H1 (cell line): ENCODE results near the gene SH2D1B. TPM values are rescaled to one million over a fixed set of nuclear protein-coding genes. Genes with fewer than 3 reads are reported as not detected.

Source experiments
- CHD7 ChIP-seq: fragments of 300-600 bp; sonication (generic); IDR thresholded peaks from 2 replicates; pipeline ENCODE4 v1.7.1; 2012; ENCODE audit warnings: low read length, moderate library complexity, mild to moderate bottlenecking, inconsistent platforms; ENCODE audit not compliant: insufficient replicate concordance
- E2F6 ChIP-seq: IDR thresholded peaks from 2 replicates; pipeline ENCODE4 v1.6.1; 2012; ENCODE audit warnings: inconsistent platforms
- FOSL1 ChIP-seq: IDR thresholded peaks from 2 replicates; pipeline ENCODE4 v1.6.1; 2011; ENCODE audit warnings: mild to moderate bottlenecking, low read depth, low read length, moderate library complexity; ENCODE audit not compliant: insufficient read depth
- polyA plus RNA-seq, 7 experiments: library from polyadenylated mRNA; depleted of rRNA in 3 of 7; stranded (reverse) in 5 of 7; unstranded in 2 of 7; fragments of >200 nt in 5 of 7; fragments of 200-250 nt in 2 of 7; gene quantifications; 1 replicate in 5 of 7; 2 replicates in 1 of 7; 4 replicates in 1 of 7; pipeline versions ENCODE4 v1.2.1 to v1.2.3, GENCODE V29; 2011 to 2013; ENCODE audit warnings: missing spikeins in 2 of 7, mixed read lengths in 2 of 7
- total RNA-seq: library from RNA; stranded (reverse); fragmentation: NEBNext Ultra II Directional; extraction: Animal tissue kit (Norgen Biotek cat#: 25700); gene quantifications from 2 replicates; pipeline ENCODE4 v1.2.1, GENCODE V29; 2021

SH2D1B gene
- total and polyA plus RNA-seq, 2 of the 8 experiments (the other 6 are each of a cell fraction or from before 2014, with no cell fraction given) = not detected

- TF ChIP-seq CHD7 (no peak), FOSL1 (no peak), E2F6 (no peak)
Observed at GRCh38 chr1:162416215-162416614, 4.3 kb upstream of the SH2D1B start (continued).
